Measurements from ENCODE around the gene UPF2.

DNA sequence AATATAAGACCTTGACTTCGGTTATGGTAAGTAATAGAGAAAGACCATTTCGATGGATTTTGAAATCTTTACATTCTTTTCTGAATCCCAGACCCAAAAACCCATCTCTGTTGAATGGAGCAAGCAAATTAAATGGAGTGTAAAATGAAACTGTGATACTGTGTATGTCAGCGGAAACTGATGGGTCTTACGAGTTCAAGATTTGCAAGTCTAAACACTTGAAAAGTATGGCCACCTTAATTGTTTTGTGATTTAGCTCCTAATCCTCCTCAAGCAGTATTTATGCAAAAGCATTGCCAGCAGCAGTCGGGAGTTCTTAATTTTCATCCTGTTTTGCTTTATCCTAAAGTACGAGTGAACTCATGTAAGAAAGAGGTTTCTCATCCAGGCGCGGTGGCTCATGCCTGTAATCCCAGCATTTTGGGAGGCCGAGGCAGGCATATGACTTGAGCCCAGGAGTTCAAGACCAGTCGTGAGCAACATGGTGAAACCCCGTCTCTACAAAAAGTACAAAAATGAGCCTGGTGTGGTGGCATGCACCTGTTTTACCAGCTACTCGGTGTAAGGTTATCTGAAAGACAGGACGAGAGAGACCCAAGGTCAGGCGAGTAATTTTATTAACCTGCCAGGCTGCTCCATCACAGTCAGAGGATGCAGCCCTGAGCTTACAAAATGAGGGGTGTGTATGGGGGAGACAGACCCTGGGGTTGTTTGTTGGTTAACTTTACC, 20.3 kb upstream of the UPF2 start:
- TF ChIP-seq GATA3 (IDR thresholded peaks at IDR 0.05; ENCODE audit: low read depth, low read length): no peak
- no peak for TF ChIP-seq GATA2 (IDR thresholded peaks at IDR 0.05; ENCODE audit: low read depth, low read length)

Measured in SH-SY5Y (cell line).